Ascending aorta (tissue), 2 donors: Measurements from ENCODE around the gene MYH7B. TPM values are rescaled to one million over a fixed set of nuclear protein-coding genes. Genes with fewer than 3 reads are reported as not detected.

ENCODE experiments used
- DNase-seq, 2 donors: peaks; one replicate each; pipeline ENCODE4 v3.0.0-alpha.2; 2019; ENCODE audit warnings: low spot score in 2 of 2
- H3K27ac ChIP-seq, 2 donors: fragments of 200-600 bp; sonication (generic); one replicate each; pipeline ENCODE4 v1.5.1; 2016 to 2017; ENCODE audit warnings: mild to moderate bottlenecking in 1 of 2
- H3K27me3 ChIP-seq: fragments of 200-600 bp; sonication (generic); one replicate; pipeline ENCODE4 v1.5.1; 2017
- H3K36me3 ChIP-seq, 2 donors: fragments of 200-600 bp; sonication (generic); one replicate each; pipeline ENCODE4 v1.5.1; 2016
- H3K4me1 ChIP-seq, 2 donors: fragments of 200-600 bp; sonication (generic); one replicate each; pipeline ENCODE4 v1.5.1; 2016 to 2017; ENCODE audit warnings: mild to moderate bottlenecking in 1 of 2
- H3K4me3 ChIP-seq, 2 donors: fragments of 200-600 bp; sonication (generic); one replicate each; pipeline ENCODE4 v1.5.1; 2016 to 2017; ENCODE audit warnings: mild to moderate bottlenecking in 1 of 2
- H3K9me3 ChIP-seq, 2 donors: fragments of 200-600 bp; sonication (generic); one replicate each; pipeline ENCODE4 v1.5.1; 2016
- CTCF ChIP-seq, 3 experiments: fragments of 200-600 bp in 2 of 3; fragments of 450-650 bp in 1 of 3; sonication (generic) in 2 of 3; IDR thresholded peaks; one replicate each; pipeline ENCODE4 v1.5.1; 2016 to 2019; ENCODE audit warnings: antibody characterized with exemption in 3 of 3, mild to moderate bottlenecking in 1 of 3, moderate library complexity in 1 of 3
- intact Hi-C: fragments of 100-400 bp; cut with DNase I; formaldehyde crosslinking; loops from one replicate; pipeline ENCODE4 v1.15.1; 2023
- total RNA-seq: library from RNA; depleted of rRNA; stranded (reverse); fragments of >200 nt; gene quantifications from one replicate; pipeline ENCODE4 v1.1.0, GENCODE V29; 2016

The MYH7B gene
- total RNA-seq, 1 donor from 2014 or later, result 4.7 TPM

- Histone ChIP-seq H3K27ac (peak overlapping the region in 1 of 2 donors; percentile 91), H3K4me1 (peaks cover 4 to 5% of the 10 kb centered on the region in 2 donors), H3K27me3 (no peaks in the 10 kb centered on the region), H3K9me3 (no peaks in the 10 kb centered on the region), H3K4me3 (no peak overlapping the region), H3K36me3 (no peaks in the 10 kb centered on the region)
- no peak for TF ChIP-seq CTCF (IDR thresholded peaks at IDR 0.05)
- intact Hi-C loops, result loop anchor here (5.0 kb wide), 1 partner anchor 130 kb away; the partner anchor contains the start of gene NCOA6
- no peak for DNase-seq
Observed at GRCh38 chr20:34956751-34957472, 1.2 kb downstream of the MYH7B start.

DNA sequence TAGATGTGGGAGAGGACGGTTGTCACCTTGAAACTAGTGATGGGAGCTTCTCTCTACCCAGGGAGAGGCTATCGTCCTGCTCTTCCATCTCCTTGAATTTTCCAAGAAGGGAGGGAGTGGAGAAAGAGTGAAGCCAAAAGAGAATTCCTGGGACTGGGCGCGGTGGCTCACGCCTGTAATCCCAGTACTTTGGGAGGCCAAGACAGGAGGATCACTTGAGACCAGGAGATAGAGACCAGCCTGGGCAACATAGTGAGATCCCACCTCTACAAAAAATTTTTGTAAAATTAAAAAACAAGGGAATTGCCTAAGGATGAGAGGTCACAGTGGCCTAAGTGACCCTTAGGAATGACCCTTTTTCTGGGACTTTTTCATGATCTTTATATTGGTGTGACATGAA is 8.8 kb downstream of the MYH7B start:
- H3K9me3 ChIP-seq, result no peaks in the 10 kb centered on the region
- no peaks in the 10 kb centered on the region for H3K36me3 ChIP-seq
- intact Hi-C loops, result no loop called here
- no peak overlapping the region for H3K4me3 ChIP-seq
- H3K27ac ChIP-seq, result no peak overlapping the region
- no peaks in the 10 kb centered on the region for H3K4me1 ChIP-seq
- DNase-seq, result no peak
- no peaks in the 10 kb centered on the region for H3K27me3 ChIP-seq
- TF ChIP-seq CTCF (IDR thresholded peaks at IDR 0.05), result no peak

- Histone ChIP-seq H3K36me3 (no peaks in the 10 kb centered on the region), H3K27ac (no peak overlapping the region), H3K27me3 (no peaks in the 10 kb centered on the region), H3K4me3 (no peak overlapping the region), H3K9me3 (no peaks in the 10 kb centered on the region), H3K4me1 (no peaks in the 10 kb centered on the region)
- DNase-seq, result no peak
- TF ChIP-seq CTCF (IDR thresholded peaks at IDR 0.05), result no peak
- intact Hi-C loops, result no loop called here
Observed at GRCh38 chr20:34965051-34965450, 9.4 kb downstream of the MYH7B start.

- no peaks in the 10 kb centered on the region for H3K36me3 ChIP-seq
- H3K9me3 ChIP-seq, result no peaks in the 10 kb centered on the region
- TF ChIP-seq CTCF (IDR thresholded peaks at IDR 0.05), result no peak
- no peak overlapping the region for H3K27ac ChIP-seq
- H3K4me1 ChIP-seq, result no peaks in the 10 kb centered on the region
- H3K4me3 ChIP-seq, result no peak overlapping the region
- H3K27me3 ChIP-seq, result no peaks in the 10 kb centered on the region
- no peak for DNase-seq
- intact Hi-C loops, result no loop called here
Observed at GRCh38 chr20:34967421-34967820, 11.8 kb downstream of the MYH7B start.

DNA sequence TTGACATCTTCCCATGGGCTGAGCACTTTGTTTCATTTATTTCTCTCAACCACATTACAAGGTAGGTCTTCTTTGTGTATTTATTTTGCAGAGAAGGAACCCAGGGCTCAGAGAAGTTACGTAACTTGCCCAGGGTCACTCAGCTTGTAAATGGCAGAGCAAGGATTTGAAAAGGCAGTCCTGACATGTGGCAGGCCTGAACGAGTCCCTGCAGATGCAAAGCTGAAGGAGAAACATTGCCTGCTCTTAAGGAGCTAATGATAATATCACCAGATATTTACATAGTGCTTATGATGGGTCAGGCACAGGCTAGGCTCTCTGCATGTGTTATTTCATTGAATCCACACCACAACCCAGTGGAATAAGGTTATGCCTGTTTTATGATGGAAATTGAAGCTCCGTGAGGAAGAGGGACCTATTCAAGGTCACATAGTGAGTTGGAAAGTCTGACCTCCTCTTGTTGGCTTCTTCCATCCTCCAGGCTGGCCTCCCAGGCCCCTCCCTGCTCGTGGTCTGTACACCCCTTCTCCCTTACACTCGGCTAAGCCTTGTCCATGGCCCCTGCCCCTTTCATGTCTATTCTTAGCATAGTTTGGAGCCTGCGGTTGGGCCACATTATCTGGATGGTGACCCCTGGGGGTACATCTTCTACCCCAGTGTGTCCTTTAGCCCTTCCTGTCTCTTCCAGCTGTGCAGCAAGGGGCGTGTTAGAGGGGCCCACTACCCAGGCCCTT is 12.5 kb downstream of the MYH7B start:
- Histone ChIP-seq H3K4me1 (no peaks in the 10 kb centered on the region), H3K27me3 (no peaks in the 10 kb centered on the region), H3K27ac (no peak overlapping the region), H3K4me3 (no peak overlapping the region), H3K36me3 (no peaks in the 10 kb centered on the region), H3K9me3 (no peaks in the 10 kb centered on the region)
- no peak for DNase-seq
- TF ChIP-seq CTCF (IDR thresholded peaks at IDR 0.05), result no peak
- intact Hi-C loops, result no loop called here
